GM18909 (cell line): ENCODE results near the gene SEC31A.
"Not testable (repeated sequence)": the region's sequence is repeated elsewhere in the genome, so short reads cannot be mapped to it uniquely, and the experiment has no call there.

Experiments
- ATAC-seq: cut with Tn5 transposase; IDR thresholded peaks from one replicate; pipeline ENCODE4 v1.9.1; 2021; ENCODE audit warnings: mild to moderate bottlenecking; ENCODE audit not compliant: unreplicated experiment, poor library complexity

SEC31A gene

DNA sequence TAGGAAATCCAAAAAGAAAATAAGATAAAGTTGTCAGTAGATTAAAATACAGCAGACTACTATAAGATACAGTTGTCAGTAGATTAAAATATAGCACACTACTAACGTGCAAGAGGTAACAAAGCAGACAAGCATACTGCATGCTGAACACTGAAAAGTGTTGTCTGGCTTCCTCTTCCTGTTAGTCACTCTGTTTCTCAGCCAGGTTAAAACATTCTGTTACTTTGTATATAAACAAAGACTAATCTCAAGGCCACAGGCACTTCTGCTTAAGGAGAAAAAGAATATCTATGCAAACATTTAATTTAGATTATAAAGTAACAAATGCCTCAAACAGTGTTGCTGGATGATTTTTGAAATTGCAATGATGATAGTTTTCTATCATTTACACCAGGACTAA lies 51.3 kb downstream of the SEC31A start:
- no peak for ATAC-seq

DNA sequence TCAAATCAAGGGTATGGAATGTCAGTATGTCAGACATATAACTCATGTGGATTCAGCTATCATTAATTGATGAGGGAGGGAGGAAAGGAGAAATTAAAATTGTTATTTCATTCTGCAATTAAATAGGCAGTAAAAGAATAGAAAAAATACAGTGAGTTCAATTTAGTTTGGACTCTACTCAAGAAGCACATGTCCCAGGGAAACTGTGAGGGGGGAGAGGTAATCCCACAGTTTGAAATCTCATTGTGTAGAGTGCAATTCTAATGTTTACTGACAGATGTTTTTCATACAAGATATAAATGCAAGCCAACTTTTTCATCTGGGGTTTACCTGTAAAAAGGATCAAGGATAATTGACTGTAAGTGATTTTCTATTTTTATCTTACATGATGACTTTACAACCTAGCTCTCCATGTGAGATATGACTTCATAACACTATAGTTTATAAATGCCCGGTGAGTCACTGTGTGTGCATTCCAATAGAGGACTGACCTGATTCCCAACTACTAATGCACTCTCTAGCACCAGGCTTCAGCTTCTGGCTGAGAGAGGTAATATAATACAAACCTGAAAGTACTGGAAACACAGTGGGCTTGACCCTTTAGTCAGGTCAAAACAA lies 57.1 kb downstream of the SEC31A start:
- no peak for ATAC-seq

DNA sequence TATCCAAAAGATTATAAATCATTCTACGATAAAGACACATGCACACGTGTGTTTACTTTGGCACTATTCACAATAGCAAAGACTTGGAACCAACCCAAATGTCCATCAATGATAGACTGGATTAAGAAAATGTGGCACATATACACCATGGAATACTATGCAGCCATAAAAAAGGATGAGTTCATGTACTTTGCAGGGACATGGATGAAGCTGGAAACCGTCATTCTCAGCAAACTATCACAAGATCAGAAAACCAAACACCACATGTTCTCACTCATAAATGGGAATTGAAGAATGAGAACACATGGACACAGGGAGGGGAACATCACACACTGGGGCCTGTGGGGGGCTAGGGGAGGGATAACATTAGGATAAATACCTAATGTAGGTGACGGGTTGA lies 57.9 kb downstream of the SEC31A start:
- ATAC-seq: not testable (repeated sequence)

GRCh38 chr4:82825425-82825824 lies 65.5 kb downstream of the SEC31A start:
- ATAC-seq: no peak

GRCh38 chr4:82823062-82823461 lies 67.9 kb downstream of the SEC31A start:
- ATAC-seq: no peak

DNA sequence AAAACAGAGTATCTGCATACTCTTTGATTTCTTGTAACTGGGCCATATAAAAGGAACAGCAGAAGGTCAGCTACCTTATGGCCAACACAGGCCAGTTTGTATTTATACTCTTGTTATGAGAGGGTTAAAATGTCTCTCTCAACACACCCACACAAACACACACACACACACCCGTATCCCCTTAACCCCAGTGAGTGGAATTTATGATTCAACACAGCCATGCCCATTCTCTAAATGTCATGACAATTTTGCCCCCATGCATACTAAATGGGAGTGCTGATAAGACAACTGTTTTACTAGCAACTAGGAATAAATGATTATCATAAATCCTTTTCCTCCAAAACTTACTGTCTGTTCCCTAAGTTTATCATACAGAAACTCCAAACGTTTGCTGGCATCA lies 70.3 kb downstream of the SEC31A start:
- ATAC-seq: no peak

DNA sequence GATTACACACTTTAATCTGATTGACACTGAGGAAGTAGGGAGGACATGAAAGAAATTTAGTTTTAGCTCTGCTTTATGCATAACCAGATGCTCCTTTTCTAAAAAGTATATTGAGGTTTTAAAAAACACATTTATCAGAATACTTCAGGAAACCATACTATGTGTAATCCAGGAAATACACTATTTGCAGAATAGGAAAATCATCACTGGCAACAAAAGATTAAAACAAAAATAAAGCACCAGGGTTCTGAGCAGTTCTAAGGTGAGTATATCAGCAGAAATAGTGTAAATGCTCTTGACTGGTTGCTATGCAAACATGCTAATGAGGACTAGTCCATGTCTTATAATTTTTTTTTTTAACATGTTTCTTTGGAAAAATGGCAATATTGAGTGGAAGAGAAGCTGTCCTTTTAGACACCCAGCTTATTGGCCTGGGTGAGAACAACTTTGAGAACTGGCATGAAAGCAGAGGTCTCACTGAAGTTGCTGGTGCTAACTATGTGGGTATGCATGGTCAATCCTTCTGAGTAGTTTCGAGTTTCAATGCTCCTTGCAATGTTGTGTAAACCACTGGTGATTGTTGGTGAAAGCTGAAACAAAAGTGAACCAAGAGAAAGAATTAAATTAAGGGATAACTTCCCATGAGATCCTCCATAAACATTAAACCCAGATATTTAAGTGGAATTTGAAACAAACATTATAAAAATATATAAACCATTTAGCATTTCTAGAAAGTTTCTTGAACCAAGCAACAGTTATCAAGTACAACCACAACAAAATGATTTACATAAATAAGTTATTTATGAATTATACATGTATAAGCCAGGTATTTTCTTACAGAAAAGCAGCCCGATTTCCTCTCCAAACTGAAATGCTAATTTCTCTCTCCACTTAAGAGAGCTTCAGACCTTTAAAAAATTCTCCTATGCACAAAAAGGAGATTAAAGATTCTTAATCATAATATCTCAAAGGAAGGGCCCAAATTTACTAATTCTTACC lies 72.0 kb downstream of the SEC31A start:
- peak; percentile 88 for ATAC-seq

DNA sequence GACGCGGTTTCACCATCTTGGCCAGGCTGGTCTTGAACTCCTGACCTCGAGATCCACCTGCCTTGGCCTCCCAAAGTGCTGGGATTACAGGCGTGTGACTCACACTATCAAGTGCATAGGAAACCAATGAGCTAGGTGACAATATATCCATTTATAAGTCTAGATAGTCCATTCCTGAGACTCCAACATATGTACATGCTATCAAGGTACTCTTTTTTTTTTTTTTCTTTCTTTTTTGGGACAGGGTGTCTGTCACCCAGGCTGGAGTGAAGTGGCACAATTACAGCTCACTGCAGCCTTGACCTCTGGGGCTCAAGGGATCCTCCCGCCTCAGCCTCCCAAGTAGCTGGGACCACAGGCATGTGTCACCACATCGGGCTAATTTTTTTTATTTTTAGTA lies 74.1 kb downstream of the SEC31A start:
- not testable (repeated sequence) for ATAC-seq

DNA sequence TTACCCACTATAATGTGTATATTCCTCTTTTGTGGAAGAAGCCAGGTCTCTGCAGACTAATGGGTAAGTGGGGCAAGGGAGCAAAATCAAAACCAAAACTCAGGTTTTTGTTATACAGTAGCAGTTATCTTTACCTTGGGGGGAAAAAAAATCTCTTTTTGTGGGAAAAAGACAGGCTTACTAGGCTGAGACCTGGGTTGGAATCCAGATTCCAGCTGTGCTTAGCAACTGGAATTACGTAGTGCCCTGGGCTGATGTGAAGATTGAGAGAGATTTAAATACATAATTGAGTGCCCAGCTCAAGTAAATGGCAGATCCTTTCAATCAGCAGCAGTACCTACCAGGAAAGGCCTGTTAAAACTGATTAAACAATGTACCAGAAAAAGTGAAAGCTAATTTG lies 76.9 kb downstream of the SEC31A start:
- ATAC-seq: no peak

DNA sequence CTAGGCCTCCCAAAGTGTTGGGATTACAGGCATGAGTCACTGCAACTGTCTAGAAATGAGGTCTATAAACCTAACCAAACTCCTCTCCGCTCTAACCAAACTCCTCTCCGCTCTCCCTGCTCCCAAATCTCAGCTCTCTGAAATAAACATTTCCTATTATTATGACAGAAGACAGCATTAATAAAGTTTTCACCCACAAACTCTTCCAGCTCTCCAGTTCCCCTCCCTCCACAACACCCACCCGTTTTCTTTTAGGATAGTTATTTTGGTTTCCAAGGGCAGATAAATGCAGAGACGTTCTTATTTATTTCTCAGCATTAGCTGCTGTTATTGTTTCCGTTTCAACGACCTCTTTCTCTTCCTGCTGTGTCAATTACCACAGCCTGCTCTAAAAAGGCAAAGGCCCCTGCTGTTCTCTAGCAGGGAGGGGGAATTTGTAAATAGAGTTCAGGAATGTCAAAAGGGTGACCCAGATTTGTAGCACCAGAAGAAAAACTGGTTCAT lies 79.1 kb downstream of the SEC31A start:
- ATAC-seq: no peak

- ATAC-seq: no peak
Measured at GRCh38 chr4:82811392-82811791, 79.6 kb downstream of the SEC31A start.

- ATAC-seq: no peak
Measured at GRCh38 chr4:82810176-82810575, 80.8 kb downstream of the SEC31A start.

DNA sequence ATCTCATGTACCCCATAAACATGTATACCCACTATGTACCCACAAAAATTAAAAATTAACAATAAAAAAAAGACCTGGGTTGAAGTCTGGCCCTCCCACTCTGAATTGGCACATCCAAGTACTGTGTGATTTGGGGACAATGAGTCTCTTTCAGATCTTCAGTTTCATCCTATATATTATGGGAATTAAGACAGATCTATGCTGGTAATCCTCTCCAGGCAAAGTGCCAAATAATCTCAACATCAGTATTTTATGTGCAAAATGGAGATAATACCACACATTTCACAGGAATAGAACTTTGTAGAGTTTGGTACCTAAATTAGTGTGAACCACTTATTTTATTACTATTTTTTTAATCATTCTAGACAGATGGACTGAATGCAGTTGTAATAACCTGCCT lies 81.3 kb downstream of the SEC31A start:
- no peak for ATAC-seq

DNA sequence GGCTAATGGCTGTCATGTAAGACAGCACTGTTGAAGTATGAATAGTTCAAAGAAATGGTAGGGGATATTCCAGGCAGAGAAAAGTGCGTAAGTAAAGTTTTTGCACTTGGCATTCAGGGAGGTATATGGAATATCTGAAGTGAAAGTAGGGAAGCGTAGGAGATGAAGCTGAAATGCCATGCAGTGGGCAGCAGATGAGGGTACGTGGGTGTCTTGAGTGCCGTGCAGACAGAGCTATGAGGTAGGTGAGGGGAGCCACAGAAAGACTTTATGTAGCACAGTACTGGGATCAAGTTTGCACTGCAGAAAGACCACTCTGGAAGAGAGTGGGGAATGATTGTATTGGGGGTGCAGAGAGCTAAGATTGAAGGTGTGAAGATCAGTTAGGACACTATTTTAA lies 87.2 kb downstream of the SEC31A start:
- no peak for ATAC-seq

- no peak for ATAC-seq
Measured at GRCh38 chr4:82802911-82803310, 88.0 kb downstream of the SEC31A start.

DNA sequence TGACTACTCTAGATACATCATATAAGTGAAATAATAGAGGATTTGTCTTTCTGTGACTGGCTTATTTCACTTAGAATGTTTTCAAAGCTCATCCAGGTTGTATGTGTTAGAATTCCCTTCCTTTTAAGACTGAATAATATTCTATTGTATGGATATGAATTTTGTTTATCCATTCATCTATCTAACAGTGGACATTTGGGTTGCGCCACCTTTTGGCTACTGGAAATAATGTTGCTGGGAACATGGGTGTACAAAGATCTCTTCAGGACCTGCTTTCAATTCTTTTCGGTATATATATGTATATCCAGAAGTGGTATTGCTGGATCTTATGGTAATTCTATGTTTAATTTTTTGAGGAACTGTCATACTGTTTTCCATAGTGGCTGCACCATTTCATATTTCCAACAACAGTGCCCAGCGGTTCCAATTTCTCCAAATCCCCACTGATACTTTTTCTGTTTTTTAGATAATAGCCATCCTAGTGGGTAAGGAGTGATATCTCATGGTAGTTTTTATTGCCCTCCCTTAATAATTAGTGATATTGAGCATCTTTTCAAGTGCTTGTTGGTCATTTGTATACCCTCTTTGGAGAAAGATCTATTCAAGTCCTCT lies 88.9 kb downstream of the SEC31A start:
- ATAC-seq: no peak

GRCh38 chr4:82799006-82799881 lies 91.7 kb downstream of the SEC31A start:
- no peak for ATAC-seq

DNA sequence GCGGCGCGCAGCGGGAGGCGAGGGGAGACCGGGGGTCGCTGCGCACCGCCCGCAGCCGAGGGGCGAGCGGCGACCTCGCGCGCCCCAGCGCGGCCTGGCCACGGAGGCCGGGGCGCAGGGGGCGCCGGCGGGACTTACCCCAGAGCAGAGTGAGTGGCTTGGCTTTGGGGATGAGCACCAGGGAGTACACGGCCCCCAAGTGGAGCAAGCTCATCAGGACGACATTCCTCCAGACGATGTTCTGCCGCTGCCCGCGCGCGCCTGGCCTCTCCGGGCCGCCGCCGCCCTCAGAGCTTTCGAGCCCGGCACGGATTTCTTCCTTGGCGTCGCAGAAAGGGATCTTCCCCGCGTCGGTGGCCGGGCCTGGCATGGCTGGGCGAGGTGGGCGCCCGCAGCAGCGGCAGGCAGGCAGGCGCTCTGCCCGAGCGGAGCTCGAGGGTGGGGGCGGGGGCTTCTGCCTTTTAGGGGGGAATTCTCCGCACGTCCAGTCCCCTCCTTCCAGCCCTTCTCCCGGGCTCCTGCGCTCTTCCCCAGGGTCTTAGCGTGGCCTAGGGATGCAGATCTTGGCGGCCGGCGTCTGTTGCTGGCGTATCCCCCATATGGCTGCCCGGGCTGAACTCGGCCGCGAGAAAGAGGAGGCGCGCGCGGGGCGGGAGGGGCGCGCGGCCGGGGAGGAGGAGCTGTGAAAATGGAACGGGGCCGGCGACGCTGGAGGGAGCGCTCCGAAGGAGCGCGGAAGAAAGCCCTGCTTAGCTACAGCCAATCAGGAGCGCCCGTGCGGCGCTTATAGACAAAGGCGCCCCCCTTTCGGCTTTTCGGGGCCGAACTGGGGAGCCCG lies 92.6 kb downstream of the SEC31A start, which contains the start of gene SCD5:
Gene SCD5, minus strand, starts transcription at position 629 of the 838 bp plus-strand sequence. Its CDS starts 259 bp downstream, at position 370.
- peak; percentile 94 for ATAC-seq
